Measurements from ENCODE around the gene RAB7B. TPM values are rescaled to one million over a fixed set of nuclear protein-coding genes. Genes with fewer than 3 reads are reported as not detected.
"Not testable (repeated sequence)": the region's sequence is repeated elsewhere in the genome, so short reads cannot be mapped to it uniquely, and the experiment has no call there.

The RAB7B gene
- polyA plus RNA-seq, 3 donors, result 1.9 to 3.6 (median 2.5) TPM

- DNase-seq, result peak; percentile 28
Measured at GRCh38 chr1:205998457-205999241, 4.5 kb downstream of the RAB7B start.

- DNase-seq, result not testable (repeated sequence)
Measured at GRCh38 chr1:205996641-205997040, 6.6 kb downstream of the RAB7B start.

- DNase-seq, result no peak
Measured at GRCh38 chr1:205994346-205994745, 8.8 kb downstream of the RAB7B start.

GRCh38 chr1:205993068-205993467 is 10.1 kb downstream of the RAB7B start:
- no peak for DNase-seq

GRCh38 chr1:205992218-205992882 is 10.8 kb downstream of the RAB7B start:
- DNase-seq, result no peak

GRCh38 chr1:205991237-205991636 is 12.0 kb downstream of the RAB7B start:
- DNase-seq, result no peak

- no peak for DNase-seq
Measured at GRCh38 chr1:205990226-205990625, 13.0 kb downstream of the RAB7B start.

- DNase-seq, result no peak
Measured at GRCh38 chr1:205989786-205990185, 13.4 kb downstream of the RAB7B start.

- no peak for DNase-seq
Measured at GRCh38 chr1:205988585-205988995, 14.6 kb downstream of the RAB7B start.

GRCh38 chr1:205986861-205987260 is 16.3 kb downstream of the RAB7B start:
- no peak for DNase-seq

GRCh38 chr1:205986292-205986691 is 16.9 kb downstream of the RAB7B start:
- DNase-seq, result no peak

- DNase-seq, result no peak
Measured at GRCh38 chr1:205985330-205986005, 17.7 kb downstream of the RAB7B start.

- DNase-seq, result peak; percentile 41
Measured at GRCh38 chr1:205983925-205984725, 19.1 kb downstream of the RAB7B start.

- DNase-seq, result no peak
Measured at GRCh38 chr1:205981257-205981656, 21.9 kb downstream of the RAB7B start.

GRCh38 chr1:205980237-205980870 is 22.8 kb downstream of the RAB7B start:
- no peak for DNase-seq

- no peak for DNase-seq
Measured at GRCh38 chr1:205979301-205979700, 23.9 kb downstream of the RAB7B start.

- no peak for DNase-seq
Measured at GRCh38 chr1:205978676-205979075, 24.5 kb downstream of the RAB7B start.

- peak; percentile 70 for DNase-seq
Measured at GRCh38 chr1:205977402-205978014, 25.7 kb downstream of the RAB7B start.

- DNase-seq, result peak; percentile 55
Measured at GRCh38 chr1:205976708-205977401, 26.3 kb downstream of the RAB7B start.

- no peak for DNase-seq
Measured at GRCh38 chr1:205976036-205976435, 27.2 kb downstream of the RAB7B start.
